IMR-90 (cell line): ENCODE data around the gene PGK2. TPM values are rescaled to one million over a fixed set of nuclear protein-coding genes. Genes with fewer than 3 reads are reported as not detected.

Source experiments
- ATAC-seq: fragments of 200-7000 bp; cut with Tn5 transposase; 2 replicates; pipeline ENCODE4 v1.9.1; 2020; ENCODE audit warnings: low read depth, mild to moderate bottlenecking, moderate library complexity
- BruUV-seq: library from RNA; stranded (reverse); fragments of 400-500 nt; replicated peaks from 2 replicates; lab custom pipeline; 2021; lab: Mats Ljungman, UMichigan
- CTCF ChIA-PET: fragments of 300-600 bp; formaldehyde crosslinking; extraction: SDS; loops from one replicate; lab custom pipeline; 2021; ENCODE audit warnings: antibody characterized with exemption; lab: Yijun Ruan, JAX
- POLR2A ChIA-PET: fragments of 300-600 bp; sonication (Branson Sonifier 250); formaldehyde crosslinking; loops from one replicate; lab custom pipeline; 2022; ENCODE audit warnings: antibody characterized with exemption; ENCODE audit not compliant: unreplicated experiment; lab: Charles Lee
- DNase-seq: peaks from one replicate; pipeline ENCODE4 v3.0.0; 2013
- H2AFZ ChIP-seq: replicated peaks from 2 replicates; pipeline ENCODE3; 2013; ENCODE audit warnings: low read length, mild to moderate bottlenecking; ENCODE audit not compliant: poor library complexity
- H2AK5ac ChIP-seq: 2 replicates; pipeline ENCODE4 v1.6.1; 2013; ENCODE audit warnings: low read depth, low read length, inconsistent platforms
- H2AK9ac ChIP-seq: replicated peaks from 2 replicates; pipeline ENCODE3; 2013; ENCODE audit warnings: mild to moderate bottlenecking, low read depth, low read length, moderate library complexity; ENCODE audit not compliant: poor library complexity
- H2BK120ac ChIP-seq: 2 replicates; pipeline ENCODE4 v1.6.1; 2013; ENCODE audit warnings: low read depth, low read length, inconsistent platforms
- H2BK15ac ChIP-seq: 3 replicates; pipeline ENCODE4 v1.6.1; 2013; ENCODE audit warnings: low read depth, low read length, inconsistent platforms
- H2BK20ac ChIP-seq: 2 replicates; pipeline ENCODE4 v1.6.1; 2013; ENCODE audit warnings: low read depth, mild to moderate bottlenecking, inconsistent platforms, low read length, moderate library complexity
- H2BK5ac ChIP-seq: 2 replicates; pipeline ENCODE4 v1.6.1; 2013; ENCODE audit warnings: mild to moderate bottlenecking, low read depth, low read length, inconsistent platforms; ENCODE audit not compliant: poor library complexity, severe bottlenecking
- H3K14ac ChIP-seq: replicated peaks from 2 replicates; pipeline ENCODE4 v1.6.1; 2013; ENCODE audit warnings: low read depth, low read length, inconsistent platforms
- H3K18ac ChIP-seq: 2 replicates; pipeline ENCODE4 v1.6.1; 2013; ENCODE audit warnings: low read depth, low read length, control low read depth
- H3K23ac ChIP-seq: 2 replicates; pipeline ENCODE4 v1.6.1; 2013; ENCODE audit warnings: low read depth, low read length, inconsistent platforms
- H3K27ac ChIP-seq: 2 replicates; pipeline ENCODE4 v1.5.1; 2013; ENCODE audit warnings: mild to moderate bottlenecking, control low read depth, low read length; ENCODE audit not compliant: insufficient read depth
- H3K27me3 ChIP-seq: 2 replicates; pipeline ENCODE4 v1.6.1; 2013; ENCODE audit warnings: low read length; ENCODE audit not compliant: control insufficient read depth, insufficient read depth
- H3K36me3 ChIP-seq: 2 replicates; pipeline ENCODE4 v1.6.1; 2013; ENCODE audit warnings: low read length, mixed read lengths; ENCODE audit not compliant: control insufficient read depth, insufficient read depth
- H3K4ac ChIP-seq: 2 replicates; pipeline ENCODE4 v1.6.1; 2013; ENCODE audit warnings: low read depth, low read length, inconsistent platforms
- H3K4me1 ChIP-seq: 2 replicates; pipeline ENCODE4 v1.6.1; 2013; ENCODE audit warnings: low read length, mixed read lengths; ENCODE audit not compliant: control insufficient read depth, insufficient read depth
- H3K4me2 ChIP-seq: 2 replicates; pipeline ENCODE4 v1.6.1; 2013; ENCODE audit warnings: low read depth, mild to moderate bottlenecking, control low read depth, low read length, moderate library complexity
- H3K4me3 ChIP-seq: 2 replicates; pipeline ENCODE4 v1.5.1; 2013; ENCODE audit warnings: low read depth, mild to moderate bottlenecking, control low read depth, low read length, moderate library complexity; ENCODE audit not compliant: insufficient read depth
- H3K56ac ChIP-seq: 2 replicates; pipeline ENCODE4 v1.6.1; 2013; ENCODE audit warnings: low read length, inconsistent platforms; ENCODE audit not compliant: insufficient read depth; ENCODE audit errors: extremely low read depth
- H3K79me1 ChIP-seq, 2 experiments: 2 replicates each; pipeline ENCODE4 v1.6.1; 2013; ENCODE audit warnings: low read length in 2 of 2, inconsistent platforms in 1 of 2, low read depth in 1 of 2
- H3K9ac ChIP-seq: 2 replicates; pipeline ENCODE4 v1.6.1; 2013; ENCODE audit warnings: low read depth, low read length, control low read depth
- H3K9me1 ChIP-seq: 2 replicates; pipeline ENCODE4 v1.6.1; 2013; ENCODE audit warnings: low read length, inconsistent platforms; ENCODE audit not compliant: insufficient read depth
- H3K9me3 ChIP-seq: 2 replicates; pipeline ENCODE4 v1.6.1; 2013; ENCODE audit warnings: low read length; ENCODE audit not compliant: control insufficient read depth, insufficient read depth
- H4K20me1 ChIP-seq: 2 replicates; pipeline ENCODE4 v1.6.1; 2013; ENCODE audit warnings: low read length, inconsistent platforms; ENCODE audit not compliant: insufficient read depth
- H4K5ac ChIP-seq: 2 replicates; pipeline ENCODE4 v1.6.1; 2013; ENCODE audit warnings: mild to moderate bottlenecking, low read depth, low read length, control low read depth
- H4K8ac ChIP-seq, 2 experiments: 2 replicates each; pipeline ENCODE4 v1.6.1; 2013; ENCODE audit warnings: low read depth in 2 of 2, low read length in 2 of 2, control low read depth in 1 of 2, inconsistent platforms in 1 of 2
- H4K91ac ChIP-seq: 2 replicates; pipeline ENCODE4 v1.6.1; 2013; ENCODE audit warnings: low read depth, low read length, inconsistent platforms; ENCODE audit not compliant: insufficient read depth
- BHLHE40 ChIP-seq: fragments of 150-350 bp; IDR thresholded peaks from 2 replicates; pipeline ENCODE4 v1.6.1; 2016; ENCODE audit warnings: mild to moderate bottlenecking, low read depth, low read length
- CEBPB ChIP-seq: IDR thresholded peaks from 2 replicates; pipeline ENCODE4 v1.6.1; 2012; ENCODE audit warnings: low read depth, low read length, improper control_type of control experiment
- CHD1 ChIP-seq: IDR thresholded peaks from 2 replicates; pipeline ENCODE4 v1.6.1; 2012; ENCODE audit warnings: low read depth, low read length, improper control_type of control experiment
- FOS ChIP-seq: fragments of 150-350 bp; IDR thresholded peaks from 2 replicates; pipeline ENCODE4 v1.6.1; 2016; ENCODE audit warnings: low read depth, low read length
- MAFK ChIP-seq: IDR thresholded peaks from 2 replicates; pipeline ENCODE4 v1.6.1; 2012; ENCODE audit warnings: low read depth, low read length, improper control_type of control experiment
- MAZ ChIP-seq: IDR thresholded peaks from 2 replicates; pipeline ENCODE4 v1.6.1; 2012; ENCODE audit warnings: low read depth, mild to moderate bottlenecking, low read length, improper control_type of control experiment, moderate library complexity, borderline replicate concordance
- MXI1 ChIP-seq: IDR thresholded peaks from 2 replicates; pipeline ENCODE4 v1.6.1; 2012; ENCODE audit warnings: low read depth, mild to moderate bottlenecking, low read length, moderate library complexity, borderline replicate concordance
- NFE2L2 ChIP-seq: fragments of 150-350 bp; IDR thresholded peaks from 2 replicates; pipeline ENCODE4 v1.6.1; 2016; ENCODE audit warnings: low read depth, mild to moderate bottlenecking, low read length
- POLR2A ChIP-seq: IDR thresholded peaks from 2 replicates; pipeline ENCODE4 v1.6.1; 2012; ENCODE audit warnings: mild to moderate bottlenecking, low read depth, low read length
- RAD21 ChIP-seq: IDR thresholded peaks from 2 replicates; pipeline ENCODE4 v1.6.1; 2012; ENCODE audit warnings: low read length, improper control_type of control experiment
- RCOR1 ChIP-seq: IDR thresholded peaks from 2 replicates; pipeline ENCODE4 v1.6.1; 2012; ENCODE audit warnings: mild to moderate bottlenecking, low read length, improper control_type of control experiment; ENCODE audit not compliant: insufficient replicate concordance
- RFX5 ChIP-seq: IDR thresholded peaks from 2 replicates; pipeline ENCODE4 v1.8.0; 2012; ENCODE audit warnings: low read depth, mild to moderate bottlenecking, low read length, moderate library complexity
- SMC3 ChIP-seq: fragments of 150-350 bp; IDR thresholded peaks from 2 replicates; pipeline ENCODE4 v1.6.1; 2016; ENCODE audit warnings: low read depth, mild to moderate bottlenecking, antibody characterized with exemption, low read length, moderate library complexity
- WGBS, 2 experiments: methylation state at CpG; one replicate each; pipeline versions ENCODE4 v1.1.5 to v1.1.7; 2013; ENCODE audit warnings: missing lambda C conversion rate in 2 of 2; ENCODE audit not compliant: insufficient read length in 1 of 2; ENCODE audit errors: extremely low coverage in 2 of 2; 5-methylcytosine and 5-hydroxymethylcytosine counted together
- dilution Hi-C: fragments of 300-500 bp; cut with HindIII; formaldehyde crosslinking; loops from one replicate; pipeline ENCODE4 v1.14.3; 2018; ENCODE audit warnings: low sequenced_read_pairs; ENCODE audit not compliant: unreplicated experiment
- in situ Hi-C: fragments of 300-500 bp; cut with MboI; formaldehyde crosslinking; loops from 3 replicates; pipeline ENCODE4 v1.14.3; 2019; ENCODE audit warnings: low sequenced_read_pairs, inconsistent platforms, mixed read lengths
- intact Hi-C: fragments of 100-400 bp; cut with micrococcal nuclease; formaldehyde crosslinking; loops from 2 replicates; pipeline ENCODE4 v1.10.0; 2022
- polyA plus RNA-seq, 3 experiments: library from polyadenylated mRNA; depleted of rRNA; stranded (reverse); fragments of >200 nt; gene quantifications; 2 replicates each; pipeline ENCODE4 v1.2.3, GENCODE V29; 2012; ENCODE audit warnings: low replicate concordance in 1 of 3
- total RNA-seq: library from RNA; depleted of rRNA; stranded (reverse); fragments of >200 nt; gene quantifications from 2 replicates; pipeline ENCODE4 v1.2.3, GENCODE V29; 2012
- TF ChIP-seq, protein P1 (sequence below): conservative IDR thresholded peaks from 2 replicates; pipeline ENCODE4 v1.5.1; 2012; ENCODE audit warnings: mild to moderate bottlenecking, low read depth, low read length, improper control_type of control experiment
- TF ChIP-seq, protein P2 (sequence below): fragments of 150-350 bp; IDR thresholded peaks from 2 replicates; pipeline ENCODE4 v1.6.1; 2016; ENCODE audit warnings: low read depth, mild to moderate bottlenecking, low read length, moderate library complexity, borderline replicate concordance
- TF ChIP-seq, protein P3 (sequence below): fragments of 150-350 bp; IDR thresholded peaks from 2 replicates; pipeline ENCODE4 v1.6.1; 2017; ENCODE audit warnings: mild to moderate bottlenecking, antibody characterized with exemption, low read length, low read depth

PGK2 gene
- total and polyA plus RNA-seq, 2 of the 4 experiments (the other 2 are of a cell fraction): not detected

DNA sequence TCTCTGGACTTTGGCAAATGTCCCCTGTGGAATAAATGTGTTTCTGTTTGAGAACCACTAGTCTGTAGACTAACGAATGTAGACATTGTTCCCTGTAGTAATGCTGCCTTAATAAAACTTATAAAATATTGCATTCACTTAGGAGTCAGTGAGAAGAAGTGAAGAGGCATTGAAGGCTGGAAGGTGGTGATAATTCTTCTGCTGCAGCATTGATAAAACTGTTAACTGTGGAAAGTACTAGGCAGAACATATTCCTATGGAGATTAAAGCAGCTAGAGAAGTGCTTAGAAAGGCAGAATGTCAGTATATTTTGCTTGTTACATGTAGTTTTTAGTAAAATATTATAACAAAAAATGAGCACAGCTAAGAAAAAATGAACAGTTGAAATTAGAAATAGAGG is 4.8 kb downstream of the PGK2 start:
- H3K4me3 ChIP-seq: no peak overlapping the region
- H3K9me1 ChIP-seq: no peaks in the 10 kb centered on the region
- no peaks in the 10 kb centered on the region for H3K36me3 ChIP-seq
- POLR2A ChIA-PET: no interaction called here
- no peak overlapping the region for H3K14ac ChIP-seq
- TF ChIP-seq MAFK: no peak
- no peak for TF ChIP-seq POLR2A
- TF ChIP-seq, protein P1, sequence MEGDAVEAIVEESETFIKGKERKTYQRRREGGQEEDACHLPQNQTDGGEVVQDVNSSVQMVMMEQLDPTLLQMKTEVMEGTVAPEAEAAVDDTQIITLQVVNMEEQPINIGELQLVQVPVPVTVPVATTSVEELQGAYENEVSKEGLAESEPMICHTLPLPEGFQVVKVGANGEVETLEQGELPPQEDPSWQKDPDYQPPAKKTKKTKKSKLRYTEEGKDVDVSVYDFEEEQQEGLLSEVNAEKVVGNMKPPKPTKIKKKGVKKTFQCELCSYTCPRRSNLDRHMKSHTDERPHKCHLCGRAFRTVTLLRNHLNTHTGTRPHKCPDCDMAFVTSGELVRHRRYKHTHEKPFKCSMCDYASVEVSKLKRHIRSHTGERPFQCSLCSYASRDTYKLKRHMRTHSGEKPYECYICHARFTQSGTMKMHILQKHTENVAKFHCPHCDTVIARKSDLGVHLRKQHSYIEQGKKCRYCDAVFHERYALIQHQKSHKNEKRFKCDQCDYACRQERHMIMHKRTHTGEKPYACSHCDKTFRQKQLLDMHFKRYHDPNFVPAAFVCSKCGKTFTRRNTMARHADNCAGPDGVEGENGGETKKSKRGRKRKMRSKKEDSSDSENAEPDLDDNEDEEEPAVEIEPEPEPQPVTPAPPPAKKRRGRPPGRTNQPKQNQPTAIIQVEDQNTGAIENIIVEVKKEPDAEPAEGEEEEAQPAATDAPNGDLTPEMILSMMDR: no peak
- no peak for TF ChIP-seq MXI1
- TF ChIP-seq, protein P2, sequence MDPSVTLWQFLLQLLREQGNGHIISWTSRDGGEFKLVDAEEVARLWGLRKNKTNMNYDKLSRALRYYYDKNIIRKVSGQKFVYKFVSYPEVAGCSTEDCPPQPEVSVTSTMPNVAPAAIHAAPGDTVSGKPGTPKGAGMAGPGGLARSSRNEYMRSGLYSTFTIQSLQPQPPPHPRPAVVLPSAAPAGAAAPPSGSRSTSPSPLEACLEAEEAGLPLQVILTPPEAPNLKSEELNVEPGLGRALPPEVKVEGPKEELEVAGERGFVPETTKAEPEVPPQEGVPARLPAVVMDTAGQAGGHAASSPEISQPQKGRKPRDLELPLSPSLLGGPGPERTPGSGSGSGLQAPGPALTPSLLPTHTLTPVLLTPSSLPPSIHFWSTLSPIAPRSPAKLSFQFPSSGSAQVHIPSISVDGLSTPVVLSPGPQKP: no peak
- TF ChIP-seq, protein P3, sequence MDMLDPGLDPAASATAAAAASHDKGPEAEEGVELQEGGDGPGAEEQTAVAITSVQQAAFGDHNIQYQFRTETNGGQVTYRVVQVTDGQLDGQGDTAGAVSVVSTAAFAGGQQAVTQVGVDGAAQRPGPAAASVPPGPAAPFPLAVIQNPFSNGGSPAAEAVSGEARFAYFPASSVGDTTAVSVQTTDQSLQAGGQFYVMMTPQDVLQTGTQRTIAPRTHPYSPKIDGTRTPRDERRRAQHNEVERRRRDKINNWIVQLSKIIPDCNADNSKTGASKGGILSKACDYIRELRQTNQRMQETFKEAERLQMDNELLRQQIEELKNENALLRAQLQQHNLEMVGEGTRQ: no peak
- TF ChIP-seq RCOR1: no peak
- TF ChIP-seq FOS: no peak
- no peak for TF ChIP-seq SMC3
- no peak for TF ChIP-seq RAD21
- TF ChIP-seq CEBPB: no peak
- no peak for TF ChIP-seq MAZ
- no peak for TF ChIP-seq BHLHE40
- TF ChIP-seq RFX5: no peak
- TF ChIP-seq CHD1: no peak
- no peak for TF ChIP-seq NFE2L2
- H3K27me3 ChIP-seq: no peaks in the 10 kb centered on the region
- H3K9ac ChIP-seq: no peak overlapping the region
- H3K23ac ChIP-seq: no peak overlapping the region
- H2BK20ac ChIP-seq: no peak overlapping the region
- dilution Hi-C loops (no loop called here), in situ Hi-C loops (no loop called here), intact Hi-C loops (no loop called here)
- BruUV-seq: no TSS peak
- WGBS, 2 experiments: no CpG with 5 or more reads among the region's 1 CpG
- H2AK9ac ChIP-seq: no peak overlapping the region
- no peaks in the 10 kb centered on the region for H3K79me1 ChIP-seq
- H3K4me1 ChIP-seq: no peaks in the 10 kb centered on the region
- H2BK5ac ChIP-seq: no peak overlapping the region
- H2AFZ ChIP-seq: no peak overlapping the region
- H2AK5ac ChIP-seq: no peak overlapping the region
- no peaks in the 10 kb centered on the region for H4K20me1 ChIP-seq
- DNase-seq: no peak
- ATAC-seq: no peak
- H3K4ac ChIP-seq: no peak overlapping the region
- H2BK120ac ChIP-seq: no peak overlapping the region
- no peak overlapping the region for H3K56ac ChIP-seq
- H3K4me2 ChIP-seq: no peak overlapping the region
- peaks cover 4% of the 10 kb centered on the region; the same call in 1 of the 2 replicates for H3K9me3 ChIP-seq
- H4K5ac ChIP-seq: no peak overlapping the region
- CTCF ChIA-PET: no interaction called here
- H3K18ac ChIP-seq: no peak overlapping the region
- H3K27ac ChIP-seq: no peak overlapping the region
- no peak overlapping the region for H2BK15ac ChIP-seq
- H4K8ac ChIP-seq: no peak overlapping the region
- H4K91ac ChIP-seq: no peak overlapping the region
